Stimulated activated CD4-positive, alpha-beta T cell treated with anti-CD3 and anti-CD28 coated beads, Interleukin-2, amount 100 ng/mL, for 48 hours (primary cell): ENCODE measurements around the gene NECTIN4.

ENCODE experiments used
- DNase-seq, 2 donors: peaks; one replicate each; pipeline ENCODE4 v3.0.0-alpha.2; 2020

NECTIN4 gene

DNA sequence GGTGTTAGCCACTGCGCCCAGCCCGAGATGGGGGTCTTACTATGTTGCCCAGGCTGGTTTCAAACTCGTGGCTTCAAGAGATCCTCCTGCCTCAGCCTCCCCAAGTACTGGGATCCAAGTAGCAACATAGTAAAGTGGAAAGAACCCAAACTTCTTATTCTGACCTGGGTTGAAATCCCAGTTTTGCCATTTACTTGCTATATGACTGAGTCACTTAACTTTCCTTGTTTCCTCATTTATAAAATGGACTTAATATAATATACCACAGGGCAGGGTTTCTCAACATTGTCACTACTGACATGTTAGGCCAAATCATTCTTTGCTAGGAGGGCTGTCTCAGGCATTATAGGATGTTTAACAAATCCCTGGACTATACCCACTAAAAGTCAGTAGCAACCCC lies 21.8 kb upstream of the NECTIN4 start:
- no peak for DNase-seq

DNA sequence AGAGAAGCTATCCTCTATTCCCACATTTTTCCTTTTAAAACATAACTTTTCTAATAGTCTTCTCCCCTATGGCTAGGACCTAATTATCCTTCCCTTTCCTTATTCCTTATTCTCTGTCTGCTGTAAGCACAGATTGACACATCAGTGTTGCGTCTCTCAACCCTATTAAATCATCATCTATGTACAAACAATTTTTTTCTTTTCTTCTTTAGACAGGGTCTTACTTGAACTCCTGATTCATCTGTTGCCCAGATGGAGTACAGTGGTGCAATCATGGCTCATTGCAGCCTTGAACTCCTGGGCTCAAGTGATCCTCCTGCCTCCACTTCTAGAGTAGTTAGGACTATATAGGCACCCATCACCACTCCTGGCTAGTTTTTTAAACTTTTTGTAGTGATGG lies 17.1 kb upstream of the NECTIN4 start:
- no peak for DNase-seq

- no peak for DNase-seq
Observed at GRCh38 chr1:161100556-161100955, 11.2 kb upstream of the NECTIN4 start.

GRCh38 chr1:161099090-161099802 lies 9.9 kb upstream of the NECTIN4 start:
- DNase-seq = no peak

DNA sequence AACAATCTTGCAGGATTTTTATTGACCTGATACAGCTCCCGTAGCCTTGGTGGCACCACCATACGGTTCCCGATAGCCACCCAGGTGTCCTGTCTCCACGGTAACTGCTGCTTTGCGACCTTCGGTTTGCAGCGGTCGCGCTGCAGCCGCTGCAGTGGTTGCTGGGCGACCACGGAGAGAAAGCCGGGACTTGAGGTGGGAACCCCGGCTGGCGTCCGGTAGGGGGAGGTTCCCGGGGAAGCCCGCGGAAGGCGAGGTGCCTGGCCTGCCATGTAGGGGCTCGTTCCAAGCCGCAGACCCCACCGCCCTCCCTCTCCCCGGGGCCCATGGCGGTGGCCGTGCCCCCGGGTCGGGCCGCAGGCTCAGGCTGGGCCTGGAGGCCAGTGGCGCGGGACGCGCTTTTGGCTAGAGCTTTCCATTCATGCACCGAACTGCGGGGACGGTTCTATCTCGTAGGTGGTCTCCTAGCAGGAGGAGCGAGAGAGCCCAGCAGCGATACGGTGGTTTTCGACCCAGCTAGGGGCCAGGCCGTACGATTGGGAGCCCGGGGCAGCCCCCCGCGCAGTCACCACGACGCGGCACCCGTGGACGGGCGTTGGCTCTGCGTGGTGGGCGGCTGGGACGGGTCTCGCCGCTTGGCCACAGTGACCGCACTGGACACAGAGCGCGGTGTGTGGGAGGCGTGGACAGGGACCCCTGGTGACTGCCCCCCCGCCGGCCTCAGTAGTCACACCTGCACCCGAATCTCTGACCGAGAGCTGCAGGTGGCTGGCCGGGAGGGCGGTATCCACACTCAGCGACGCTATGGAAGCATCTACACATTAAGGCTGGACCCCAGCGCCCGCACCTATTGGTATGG lies 9.1 kb upstream of the NECTIN4 start, which contains the start of gene KLHDC9:
Gene KLHDC9 (plus strand): TSS at position 152 of the 859 bp plus-strand sequence. CDS start 175 bp downstream, at position 327.
- DNase-seq = peak; percentile 46 to 52

- no peak for DNase-seq
Observed at GRCh38 chr1:161096530-161096929, 7.2 kb upstream of the NECTIN4 start.

GRCh38 chr1:161096015-161096414 lies 6.7 kb upstream of the NECTIN4 start:
- no peak for DNase-seq

- no peak for DNase-seq
Observed at GRCh38 chr1:161095230-161095629, 5.9 kb upstream of the NECTIN4 start.

GRCh38 chr1:161094481-161094880 lies 5.1 kb upstream of the NECTIN4 start:
- DNase-seq = no peak

- no peak for DNase-seq
Observed at GRCh38 chr1:161092621-161093028, 3.3 kb upstream of the NECTIN4 start.

DNA sequence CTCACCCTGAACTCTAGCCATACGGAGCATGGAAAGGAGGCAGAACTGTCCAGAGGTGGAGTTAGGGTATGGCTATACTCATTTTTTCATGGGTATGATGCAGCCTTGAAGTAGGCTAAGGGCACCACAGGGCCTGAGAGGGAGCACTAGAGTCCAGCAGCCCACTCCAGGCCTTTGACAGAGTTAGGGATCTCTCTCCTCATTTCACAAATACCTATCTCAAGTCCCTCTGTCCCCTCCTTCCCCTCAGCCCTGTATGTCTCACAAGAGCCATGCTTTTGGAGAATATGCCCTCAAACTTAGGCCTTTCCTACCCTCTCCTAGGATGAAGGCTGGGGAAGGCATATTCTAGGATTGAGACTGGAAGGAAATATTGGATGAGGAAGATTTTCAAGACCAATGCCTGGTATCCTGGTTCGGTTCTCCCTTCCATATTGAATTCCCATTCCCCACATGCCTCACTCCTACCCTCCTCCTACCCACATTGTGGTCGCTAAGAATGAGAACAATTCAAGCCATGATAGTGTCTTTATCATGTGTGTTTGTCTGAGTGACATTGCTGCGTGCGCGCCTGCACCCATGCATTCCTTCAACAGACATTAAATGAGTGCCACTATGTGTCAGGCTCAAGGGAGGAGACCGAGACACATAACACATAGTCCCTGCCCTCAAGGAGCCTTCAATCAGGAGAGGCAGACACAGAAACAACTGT lies 2.6 kb upstream of the NECTIN4 start:
- no peak for DNase-seq

DNA sequence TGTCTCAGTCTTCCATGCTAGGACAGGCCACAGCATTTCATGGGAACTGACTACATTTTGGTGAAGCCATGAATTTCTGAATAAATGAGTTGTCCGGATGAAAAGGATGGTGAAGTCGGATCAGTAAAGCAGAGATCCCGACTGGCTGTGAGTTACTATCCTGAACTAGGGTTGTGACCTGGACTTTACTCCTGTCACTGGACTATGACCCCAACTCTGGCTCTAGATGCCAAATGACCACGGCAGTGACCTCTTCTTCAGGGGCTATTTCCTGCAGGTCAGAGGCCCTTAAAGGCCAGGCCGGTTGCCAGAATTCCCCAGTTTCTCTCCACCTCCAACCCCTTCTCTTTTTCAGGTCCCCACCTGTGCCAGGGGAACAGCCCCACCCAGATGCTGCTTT lies 1.7 kb upstream of the NECTIN4 start:
- no peak for DNase-seq

DNA sequence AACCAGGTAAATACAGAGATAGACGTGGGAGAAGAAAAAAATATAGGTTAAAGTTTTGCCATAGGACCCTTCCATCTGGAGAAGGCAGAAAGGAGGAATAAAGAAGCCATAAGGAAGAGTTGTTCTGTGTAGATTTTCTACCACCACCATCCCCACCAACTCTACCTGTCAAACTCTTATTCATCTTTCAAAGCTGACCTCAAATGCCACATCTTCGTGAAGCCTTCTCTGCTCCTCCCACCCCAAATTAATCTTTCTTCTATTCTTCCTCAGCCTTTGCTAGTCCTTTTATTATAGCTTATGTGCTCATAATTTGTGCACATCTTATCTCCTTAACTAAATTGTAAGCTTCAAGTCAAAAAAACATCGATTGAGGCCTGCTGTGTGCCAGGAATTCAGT lies 1.3 kb upstream of the NECTIN4 start:
- DNase-seq = no peak

DNA sequence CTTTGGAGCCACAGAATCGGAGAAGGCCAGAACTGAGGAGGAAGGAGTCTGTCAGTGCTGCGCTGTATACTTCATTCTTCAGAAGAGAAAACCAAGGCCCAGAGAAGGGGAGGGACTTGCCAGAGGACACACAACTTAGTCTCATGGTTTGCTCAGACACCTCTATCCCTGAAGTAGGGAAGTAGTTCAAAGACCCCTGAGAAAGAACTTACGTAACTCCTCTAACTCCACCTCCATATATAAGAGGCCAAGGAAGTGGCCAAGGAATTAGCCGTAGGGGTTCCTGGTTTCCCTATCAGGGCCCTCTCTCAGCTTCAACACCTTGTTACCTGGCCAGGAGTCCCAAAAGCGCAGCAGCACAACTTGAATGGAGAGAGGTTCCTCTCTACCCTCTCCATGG lies 580 bp upstream of the NECTIN4 start:
- DNase-seq = no peak

GRCh38 chr1:161088587-161089110 lies 709 bp downstream of the NECTIN4 start:
- no peak for DNase-seq

GRCh38 chr1:161086457-161086856 lies 2.9 kb downstream of the NECTIN4 start:
- no peak for DNase-seq

GRCh38 chr1:161085165-161085564 lies 4.2 kb downstream of the NECTIN4 start:
- DNase-seq = no peak

- no peak for DNase-seq
Observed at GRCh38 chr1:161084597-161084988, 4.8 kb downstream of the NECTIN4 start.

- DNase-seq = no peak
Observed at GRCh38 chr1:161083748-161084596, 5.4 kb downstream of the NECTIN4 start.

DNA sequence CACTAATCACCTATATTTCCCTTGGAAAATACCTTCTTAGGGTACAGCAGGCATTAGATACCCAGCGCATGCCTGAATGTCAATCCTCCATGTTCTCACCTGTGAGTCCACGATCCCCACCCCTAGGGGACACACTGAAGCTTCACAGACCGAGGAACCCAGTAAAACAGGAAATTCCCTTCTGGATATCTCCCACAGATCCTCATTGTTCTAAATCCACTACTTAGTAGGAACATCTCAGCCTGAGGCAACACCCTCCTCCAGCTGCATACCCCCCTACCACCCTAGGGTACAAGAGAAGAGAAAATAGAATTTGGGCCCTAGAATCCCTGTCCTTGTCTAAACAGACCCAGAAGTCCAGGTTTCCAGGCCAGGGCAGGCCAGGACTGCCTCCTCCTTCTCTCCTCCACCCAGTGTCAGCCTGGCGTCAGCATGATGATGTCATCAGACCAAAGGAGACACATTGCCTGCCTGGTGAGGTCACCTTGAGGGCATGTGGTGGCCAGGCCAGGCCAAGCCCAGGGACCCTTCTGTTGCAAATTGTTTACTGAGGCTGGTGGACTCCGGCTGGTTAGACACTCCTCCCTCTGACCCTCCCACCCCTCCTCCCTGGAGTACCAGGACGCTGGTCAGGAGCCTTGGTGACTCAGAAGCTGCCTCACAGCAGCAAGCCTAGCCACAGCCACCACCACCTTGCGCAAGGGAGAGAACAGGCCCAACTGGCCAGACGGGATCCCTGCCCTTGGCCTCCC lies 6.2 kb downstream of the NECTIN4 start:
- DNase-seq = no peak

DNA sequence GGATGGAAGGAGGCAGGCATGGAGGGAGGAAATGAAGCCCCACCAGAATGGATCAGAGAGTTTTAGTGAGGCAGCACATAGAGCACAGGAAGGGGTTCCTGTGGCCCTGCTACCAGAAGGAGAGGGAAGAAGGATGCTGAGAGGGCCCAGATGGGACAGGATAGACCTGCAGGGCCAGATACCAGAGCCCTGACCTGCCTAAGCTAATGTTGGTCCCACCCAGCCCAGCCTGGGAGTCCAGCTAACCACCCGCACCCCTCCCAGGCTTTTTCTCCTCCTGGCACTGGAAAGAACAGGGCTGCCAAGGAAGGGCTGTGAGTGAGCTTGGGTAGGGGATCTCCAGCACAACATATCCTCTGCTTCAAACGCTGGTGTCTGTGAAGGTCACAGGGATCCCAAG lies 6.9 kb downstream of the NECTIN4 start:
- DNase-seq = no peak

- DNase-seq = no peak
Observed at GRCh38 chr1:161081519-161081918, 7.8 kb downstream of the NECTIN4 start.
